ENCODE measurements around the gene VPS13A. TPM values are rescaled to one million over a fixed set of nuclear protein-coding genes. Genes with fewer than 3 reads are reported as not detected.
A peak's percentile ranks its signal among the peaks of the same experiment; 100 is the strongest.

The VPS13A gene
- total RNA-seq, 4 donors from 2014 or later, result 17.1 to 46.7 (median 26.7) TPM

GRCh38 chr9:77271023-77271690 is 93.8 kb downstream of the VPS13A start:
- Histone ChIP-seq H3K27ac (peak overlapping the region in 1 of 4 donors; percentile 8), H3K4me1 (peaks cover 0 to 12% (median 0%) of the 10 kb centered on the region in 3 donors), H3K9me3 (no peaks in the 10 kb centered on the region), H3K27me3 (no peaks in the 10 kb centered on the region), H3K4me3 (no peak overlapping the region), H3K36me3 (peaks cover 0 to 27% (median 0%) of the 10 kb centered on the region in 3 donors)
- intact Hi-C loops (cut with DNase I), result no loop called here
- DNase-seq, result no peak
- 57 to 58% methylated on average over 1 of the region's 1 CpG for WGBS, 2 donors
- TF ChIP-seq CTCF (IDR thresholded peaks at IDR 0.05), result no peak
- no peak for TF ChIP-seq POLR2A (IDR thresholded peaks at IDR 0.05)

GRCh38 chr9:77276799-77277198 is 99.5 kb downstream of the VPS13A start:
- WGBS, 2 donors, result 96 to 98% methylated on average over 3 of the region's 3 CpGs
- peaks cover 0 to 39% (median 0%) of the 10 kb centered on the region in 3 donors for H3K36me3 ChIP-seq
- H3K27me3 ChIP-seq, result no peaks in the 10 kb centered on the region

GRCh38 chr9:77277719-77278118 is 100.4 kb downstream of the VPS13A start:
- H3K36me3 ChIP-seq, result peaks cover 0 to 49% (median 0%) of the 10 kb centered on the region in 3 donors
- no peaks in the 10 kb centered on the region for H3K4me1 ChIP-seq
- no peak overlapping the region for H3K27ac ChIP-seq
- intact Hi-C loops (cut with DNase I), result no loop called here
- TF ChIP-seq POLR2A (IDR thresholded peaks at IDR 0.05) (no peak), CTCF (IDR thresholded peaks at IDR 0.05) (no peak)
- no peak overlapping the region for H3K4me3 ChIP-seq
- no peaks in the 10 kb centered on the region for H3K9me3 ChIP-seq
- DNase-seq, result no peak
- H3K27me3 ChIP-seq, result no peaks in the 10 kb centered on the region
- WGBS, 2 donors, result 88 to 90% methylated on average over 3 of the region's 3 CpGs

More at GRCh38 chr9:77276799-77277198, 99.5 kb downstream of the VPS13A start:
- no peak for DNase-seq
- intact Hi-C loops (cut with DNase I), result no loop called here
- TF ChIP-seq POLR2A (IDR thresholded peaks at IDR 0.05) (no peak), CTCF (IDR thresholded peaks at IDR 0.05) (no peak)
- peaks cover 0 to 5% (median 0%) of the 10 kb centered on the region in 3 donors for H3K4me1 ChIP-seq
- H3K9me3 ChIP-seq, result no peaks in the 10 kb centered on the region
- no peak overlapping the region for H3K27ac ChIP-seq
- no peak overlapping the region for H3K4me3 ChIP-seq

GRCh38 chr9:77283991-77284390 is 106.7 kb downstream of the VPS13A start:
- Histone ChIP-seq H3K9me3 (peaks cover 0 to 8% (median 0%) of the 10 kb centered on the region in 3 donors), H3K27me3 (no peaks in the 10 kb centered on the region), H3K4me1 (no peaks in the 10 kb centered on the region), H3K36me3 (peaks cover 0 to 56% (median 6%) of the 10 kb centered on the region in 3 donors), H3K4me3 (no peak overlapping the region), H3K27ac (no peak overlapping the region)
- no peak for DNase-seq
- intact Hi-C loops (cut with DNase I), result no loop called here
- WGBS, 2 donors, result 88 to 94% methylated on average over 2 of the region's 2 CpGs
- TF ChIP-seq CTCF (IDR thresholded peaks at IDR 0.05) (no peak), POLR2A (IDR thresholded peaks at IDR 0.05) (no peak)

GRCh38 chr9:77284616-77285015 is 107.3 kb downstream of the VPS13A start:
- no peaks in the 10 kb centered on the region for H3K4me1 ChIP-seq
- intact Hi-C loops (cut with DNase I), result no loop called here
- peaks cover 0 to 8% (median 0%) of the 10 kb centered on the region in 3 donors for H3K9me3 ChIP-seq
- TF ChIP-seq POLR2A (IDR thresholded peaks at IDR 0.05), result no peak
- no peak for TF ChIP-seq CTCF (IDR thresholded peaks at IDR 0.05)
- WGBS, 2 donors, result 94% methylated on average over 7 of the region's 7 CpGs
- no peaks in the 10 kb centered on the region for H3K27me3 ChIP-seq
- H3K27ac ChIP-seq, result no peak overlapping the region
- no peak for DNase-seq
- peaks cover 0 to 50% (median 6%) of the 10 kb centered on the region in 3 donors for H3K36me3 ChIP-seq
- no peak overlapping the region for H3K4me3 ChIP-seq
